ENCODE data around the gene COG8.
A peak's percentile ranks its signal among the peaks of the same experiment; 100 is the strongest.

Gene COG8

DNA sequence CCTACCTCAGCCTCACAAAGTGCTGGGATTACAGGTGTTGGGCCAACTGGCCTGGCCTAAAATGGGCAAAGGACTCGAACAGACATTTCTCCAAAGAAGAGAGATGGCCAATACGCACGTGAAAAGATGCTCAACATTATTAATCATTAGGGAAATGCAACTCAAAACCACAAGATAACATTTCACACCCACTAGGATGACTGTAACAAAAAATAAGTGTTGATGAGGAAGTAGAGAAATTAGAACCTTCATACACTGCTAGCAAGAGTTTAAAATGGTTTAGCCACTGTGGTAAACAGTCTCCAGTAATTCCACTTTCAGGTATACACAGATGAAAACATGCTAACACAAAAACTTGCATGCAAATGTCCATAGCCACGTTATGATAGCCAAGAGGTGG lies 6.6 kb upstream of the COG8 start:
- DNase-seq (ENCODE audit: low spot score), result no peak

DNA sequence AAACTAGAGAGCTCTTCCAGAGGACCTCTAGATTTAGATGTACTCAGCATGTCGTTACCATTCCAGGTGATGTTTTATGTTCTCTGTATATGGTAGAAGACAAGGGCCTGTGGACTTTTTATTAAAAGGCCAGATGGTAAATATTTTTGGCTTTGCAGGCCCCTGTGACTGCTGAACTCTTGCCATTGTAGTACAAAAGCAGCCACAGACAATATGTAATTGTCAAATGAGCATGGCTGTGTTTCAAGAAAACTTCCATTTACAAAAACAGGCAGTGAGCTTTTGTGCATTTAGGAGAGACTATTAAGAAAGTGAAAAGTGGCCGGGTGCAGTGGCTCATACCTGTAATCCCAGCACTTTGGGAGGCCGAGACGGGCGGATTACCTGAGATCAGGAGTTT lies 4.8 kb upstream of the COG8 start:
- no peak for DNase-seq (ENCODE audit: low spot score)

- no peak for DNase-seq (ENCODE audit: low spot score)
These were observed 806 bp upstream of the COG8 start for GRCh38 chr16:69340095-69340644.

GRCh38 chr16:69338557-69339288 lies 641 bp downstream of the COG8 start:
- DNase-seq (ENCODE audit: low spot score), result no peak

GRCh38 chr16:69334696-69335095 lies 4.7 kb downstream of the COG8 start:
- DNase-seq (ENCODE audit: low spot score), result no peak

GRCh38 chr16:69330286-69331109 lies 8.9 kb downstream of the COG8 start, which contains the start of gene PDF:
Gene PDF (minus strand): TSS chr16:69330588. CDS start chr16:69330570, 18 bp downstream.
- peak; percentile 93 for DNase-seq (ENCODE audit: low spot score)

- peak; percentile 70 for DNase-seq (ENCODE audit: low spot score)
These were observed 9.7 kb downstream of the COG8 start for GRCh38 chr16:69329369-69330285.

- no peak for DNase-seq (ENCODE audit: low spot score)
These were observed 10.5 kb downstream of the COG8 start for GRCh38 chr16:69328854-69329316.

DNA sequence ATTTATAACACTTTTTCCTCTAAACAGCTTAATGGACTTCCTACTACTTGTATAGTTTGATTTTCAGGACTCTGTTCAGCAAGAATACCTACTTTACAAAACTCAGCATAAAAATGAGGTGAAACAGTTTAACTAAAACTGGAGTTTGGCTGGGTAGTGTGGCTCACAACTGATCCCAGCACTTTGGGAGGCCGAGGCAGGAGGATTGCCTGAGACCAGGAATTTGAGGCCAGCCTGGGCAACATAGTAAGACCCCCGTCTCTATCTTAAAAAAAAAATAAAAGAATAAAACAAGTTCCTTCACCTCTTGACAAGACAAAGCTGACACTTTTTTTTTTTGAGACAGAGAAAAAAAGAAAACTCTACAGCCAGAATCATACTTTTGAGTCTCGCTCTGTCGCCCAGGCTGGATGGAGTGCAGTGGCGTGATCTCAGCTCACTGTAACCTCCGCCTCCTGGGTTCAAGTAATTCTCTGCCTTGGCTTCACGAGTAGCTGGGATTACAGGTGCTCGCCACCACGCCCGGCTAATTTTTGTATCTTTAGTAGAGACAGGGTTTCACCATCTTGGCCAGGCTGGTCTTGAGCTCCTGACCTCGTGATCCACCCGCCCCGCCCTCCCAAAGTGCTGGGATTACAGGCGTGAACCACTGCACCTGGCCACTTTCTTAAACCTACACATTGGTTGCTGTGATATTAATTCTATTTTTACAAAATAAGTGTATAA lies 11.6 kb downstream of the COG8 start:
- no peak for DNase-seq (ENCODE audit: low spot score)

DNA sequence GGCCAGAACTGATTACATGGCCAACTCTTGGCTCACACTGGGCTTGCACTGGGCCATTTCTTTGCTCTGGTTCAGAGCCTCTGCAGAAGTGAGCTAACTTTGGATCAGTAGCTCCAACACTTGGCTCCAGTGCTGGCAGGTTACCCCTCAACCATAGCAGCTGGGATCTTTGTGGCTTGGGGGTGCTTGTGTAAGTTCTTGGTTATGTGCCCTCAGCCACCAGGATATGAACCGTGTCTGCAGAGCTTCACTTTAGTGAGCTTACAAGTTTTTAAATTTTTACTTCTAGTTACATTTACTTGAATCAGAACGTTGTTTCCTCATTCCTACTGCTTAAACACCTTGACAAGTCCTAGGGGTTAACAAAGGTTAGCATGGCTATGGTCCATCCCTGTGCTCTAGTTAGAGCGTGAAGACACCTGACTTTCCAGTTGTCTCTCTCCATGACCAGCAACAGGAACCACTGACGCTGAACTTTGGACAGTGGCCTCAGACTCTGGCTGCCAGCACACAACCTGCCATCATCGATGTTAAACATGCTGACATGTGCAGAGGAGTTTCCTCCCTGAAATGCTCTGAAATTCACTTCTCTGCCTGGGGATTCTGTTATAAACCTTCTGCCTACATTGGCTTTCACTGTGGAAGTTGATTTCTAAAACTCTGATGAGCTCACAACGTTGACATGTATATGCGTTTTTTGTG lies 13.0 kb downstream of the COG8 start:
- no peak for DNase-seq (ENCODE audit: low spot score)

DNA sequence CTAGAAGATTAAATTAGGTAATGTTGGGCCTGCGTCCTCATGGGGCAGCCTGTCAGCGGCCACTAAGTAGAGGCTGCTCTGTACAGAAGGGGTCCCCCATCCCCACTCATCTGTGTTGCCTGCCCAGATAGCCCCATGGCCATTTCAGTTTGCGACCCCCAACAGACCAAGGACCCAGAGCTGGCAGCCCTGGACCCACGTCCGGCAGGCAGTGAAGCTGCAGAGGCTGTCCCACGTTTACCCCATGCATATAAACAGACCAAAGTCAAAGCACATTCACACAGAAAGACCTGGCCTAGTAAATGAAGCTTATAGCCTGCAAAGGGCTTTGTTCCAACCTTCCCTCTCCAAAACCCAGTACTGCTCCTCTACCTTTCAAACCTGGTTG lies 13.6 kb downstream of the COG8 start:
- DNase-seq (ENCODE audit: low spot score), result no peak

- no peak for DNase-seq (ENCODE audit: low spot score)
These were observed 14.6 kb downstream of the COG8 start for GRCh38 chr16:69324585-69325253.

DNA sequence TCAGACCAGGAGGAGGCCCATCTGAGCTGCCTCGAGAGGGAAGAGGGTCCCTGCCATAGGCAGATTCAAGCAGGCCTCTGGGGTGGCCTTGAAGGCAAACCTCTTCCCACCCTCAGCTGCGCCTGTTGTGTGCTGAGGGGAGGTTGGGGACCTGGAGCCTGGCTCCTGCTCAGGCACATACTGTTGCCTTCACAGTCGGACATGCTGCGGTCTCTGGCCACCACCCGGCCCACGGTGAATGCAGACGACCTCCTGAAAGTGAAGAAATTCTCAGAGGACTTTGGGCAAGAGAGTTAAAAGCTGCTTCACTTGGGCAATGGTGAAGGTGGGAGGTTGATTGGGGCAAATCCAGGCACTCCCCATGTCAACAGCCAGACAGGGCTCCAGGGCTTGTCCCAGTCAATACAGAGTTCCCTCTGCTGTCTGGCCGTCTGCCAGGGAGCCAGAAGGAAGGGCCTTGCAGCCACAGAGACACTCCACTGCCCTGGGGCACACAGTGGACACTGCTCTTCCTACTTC lies 15.3 kb downstream of the COG8 start:
- peak; percentile 53 for DNase-seq (ENCODE audit: low spot score)

DNA sequence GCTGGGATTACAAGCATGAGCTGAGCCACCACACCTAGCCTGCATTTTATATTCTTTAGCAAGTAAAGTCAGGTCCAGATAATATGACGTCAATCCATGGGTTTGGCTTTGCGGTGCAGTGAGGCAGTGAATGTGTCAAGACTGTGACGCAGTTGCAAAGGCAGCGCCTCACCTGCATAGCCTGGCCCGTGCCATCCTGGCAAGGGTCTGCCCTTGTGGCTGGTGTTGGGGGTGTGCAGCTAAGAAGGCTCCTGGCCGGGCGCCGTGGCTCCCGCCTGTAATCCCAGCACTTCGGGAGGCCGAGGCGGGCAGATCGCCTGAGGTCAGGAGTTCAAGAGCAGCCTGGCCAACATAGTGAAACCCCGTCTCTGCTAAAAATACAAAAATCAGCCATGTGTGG lies 15.9 kb downstream of the COG8 start:
- no peak for DNase-seq (ENCODE audit: low spot score)

DNA sequence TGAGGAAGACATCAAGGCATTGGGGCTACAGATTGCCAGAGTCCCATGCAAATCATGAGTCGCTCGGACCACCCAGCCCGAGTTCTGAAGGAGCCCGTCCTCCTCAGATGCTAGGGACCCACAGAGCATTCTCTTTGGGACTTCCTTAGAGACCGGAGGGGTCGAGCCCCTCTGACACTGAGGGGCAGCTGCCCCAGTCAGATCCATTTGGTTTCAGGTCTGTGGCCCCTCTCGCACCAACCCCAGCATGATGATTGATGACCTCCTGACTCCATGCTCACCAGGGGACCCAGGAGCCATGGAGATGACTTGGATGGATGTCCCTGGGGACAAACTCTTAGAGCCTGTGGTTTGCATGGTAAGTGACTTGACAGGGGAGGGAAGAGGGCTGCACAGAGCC lies 17.0 kb downstream of the COG8 start:
- DNase-seq (ENCODE audit: low spot score), result no peak

DNA sequence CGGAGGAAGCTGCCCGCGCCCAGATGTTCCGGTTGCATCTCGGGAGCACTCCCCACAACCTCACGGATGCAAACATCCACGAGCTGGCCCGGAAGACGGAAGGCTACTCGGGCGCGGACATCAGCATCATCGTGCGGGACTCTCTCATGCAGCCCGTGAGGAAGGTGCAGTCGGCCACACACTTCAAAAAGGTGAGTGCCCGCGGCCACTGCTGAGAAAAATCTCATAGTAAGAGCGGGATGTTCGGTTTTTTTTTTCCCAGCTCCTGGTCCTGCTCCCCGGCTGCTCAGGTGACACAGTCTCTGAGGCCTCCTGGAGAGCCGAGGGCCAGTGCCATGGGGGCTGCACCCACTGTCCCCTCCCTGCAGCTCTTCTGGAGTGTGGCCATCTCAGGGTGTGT lies 18.3 kb downstream of the COG8 start:
- DNase-seq (ENCODE audit: low spot score), result no peak

GRCh38 chr16:69320740-69321073 lies 18.7 kb downstream of the COG8 start:
- no peak for DNase-seq (ENCODE audit: low spot score)

DNA sequence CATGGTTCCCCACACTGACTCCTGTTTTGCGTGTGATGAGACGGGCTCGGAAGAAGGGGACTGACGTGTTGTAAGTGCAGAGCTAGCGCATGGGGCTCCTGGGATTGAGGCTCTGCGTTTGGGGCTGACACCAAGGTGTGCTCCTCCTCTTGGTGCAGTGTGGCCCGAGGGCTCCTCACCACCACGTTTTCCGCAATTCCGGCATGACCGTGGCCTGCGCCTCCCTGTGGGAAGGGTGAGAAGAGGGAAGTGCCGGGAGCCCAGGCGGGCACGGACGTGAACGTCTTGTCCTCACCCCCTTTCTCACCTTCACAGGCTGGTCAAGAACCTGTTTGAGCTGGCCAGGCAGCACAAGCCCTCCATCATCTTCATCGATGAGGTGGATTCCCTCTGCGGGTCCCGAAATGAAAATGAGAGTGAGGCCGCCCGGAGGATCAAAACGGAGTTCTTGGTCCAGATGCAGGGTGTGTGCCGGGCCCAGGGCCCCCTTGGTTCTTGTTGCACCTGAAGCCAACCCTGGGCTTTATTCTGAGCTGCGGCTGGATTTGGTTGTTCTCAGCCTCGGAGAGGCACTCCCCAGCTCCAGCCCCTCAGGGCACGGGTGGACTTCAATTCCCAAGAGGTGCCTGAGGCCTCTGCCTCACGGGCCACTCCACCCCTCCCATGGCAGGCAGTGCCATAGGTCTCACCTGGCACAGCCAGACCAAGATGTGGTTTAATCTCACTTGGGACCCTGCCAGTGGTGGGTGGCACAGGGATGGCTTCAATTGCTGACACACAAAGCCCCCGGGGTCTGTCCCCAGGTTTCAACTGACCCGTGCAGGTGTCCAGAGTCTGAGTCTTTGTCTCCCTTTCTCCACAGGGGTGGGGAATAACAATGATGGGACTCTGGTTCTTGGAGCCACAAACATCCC lies 19.3 kb downstream of the COG8 start:
- no peak for DNase-seq (ENCODE audit: low spot score)

GRCh38 chr16:69319381-69319780 lies 20.0 kb downstream of the COG8 start:
- no peak for DNase-seq (ENCODE audit: low spot score)
